Measurements from ENCODE around the gene KCNH2.

GRCh38 chr7:151008511-151009323 lies 30.6 kb upstream of the KCNH2 start:
- TF ChIP-seq CTCF (conservative IDR thresholded peaks at IDR 0.05; ENCODE audit: low read depth, low read length) = peak; percentile 60
- no peak for TF ChIP-seq EZH2 (IDR thresholded peaks at IDR 0.05; ENCODE audit: low read length, unreplicated experiment)
